OCI-LY1 (cell line): ENCODE measurements around the gene IL31.
"Not testable (repeated sequence)": the region's sequence is repeated elsewhere in the genome, so short reads cannot be mapped to it uniquely, and the experiment has no call there.

ENCODE experiments used
- H2AFZ ChIP-seq: fragments of 200-600 bp; sonication (generic), shearing (Covaris generic); 2 replicates; pipeline ENCODE4 v1.6.0; 2014; ENCODE audit warnings: antibody characterized with exemption, mild to moderate bottlenecking, low read length
- H3F3A ChIP-seq: fragments of 200-600 bp; sonication (generic), shearing (Covaris generic); 2 replicates; pipeline ENCODE4 v1.6.0; 2014; ENCODE audit warnings: mild to moderate bottlenecking, antibody characterized with exemption, low read length, moderate library complexity; ENCODE audit not compliant: insufficient read depth
- H3K27ac ChIP-seq: fragments of 200-600 bp; sonication (generic); 2 replicates; pipeline ENCODE4 v1.5.1; 2014; ENCODE audit warnings: low read length, mixed run types, mild to moderate bottlenecking, low read depth; ENCODE audit not compliant: poor library complexity, severe bottlenecking
- H3K27me3 ChIP-seq: fragments of 200-600 bp; sonication (generic); 2 replicates; pipeline ENCODE4 v1.6.0; 2014; ENCODE audit warnings: antibody characterized with exemption, mild to moderate bottlenecking, low read length, moderate library complexity; ENCODE audit not compliant: insufficient read depth
- H3K36me3 ChIP-seq: fragments of 200-600 bp; sonication (generic); 2 replicates; pipeline ENCODE4 v1.6.1; 2014; ENCODE audit warnings: mild to moderate bottlenecking, antibody characterized with exemption, low read length, moderate library complexity, mixed read lengths; ENCODE audit not compliant: insufficient read depth
- H3K4me1 ChIP-seq: fragments of 200-600 bp; sonication (generic); 2 replicates; pipeline ENCODE4 v1.5.1; 2014; ENCODE audit warnings: mild to moderate bottlenecking, low read length, moderate library complexity; ENCODE audit not compliant: insufficient read depth, severe bottlenecking
- H3K4me2 ChIP-seq: fragments of 200-600 bp; sonication (generic), shearing (Covaris generic); 2 replicates; pipeline ENCODE4 v1.6.1; 2014; ENCODE audit warnings: low read length
- H3K4me3 ChIP-seq: fragments of 200-600 bp; sonication (generic); 2 replicates; pipeline ENCODE4 v1.5.1; 2014; ENCODE audit warnings: low read length, low read depth, mild to moderate bottlenecking, mixed read lengths; ENCODE audit not compliant: poor library complexity, severe bottlenecking
- H3K79me2 ChIP-seq: fragments of 200-600 bp; shearing (Covaris generic); 2 replicates; pipeline ENCODE4 v1.6.1; 2016; ENCODE audit warnings: mixed run types, low read length, mixed read lengths; ENCODE audit not compliant: insufficient read depth
- H3K9ac ChIP-seq: fragments of 200-600 bp; sonication (generic), shearing (Covaris generic); 2 replicates; pipeline ENCODE4 v1.6.1; 2014; ENCODE audit warnings: mild to moderate bottlenecking, low read length, mixed read lengths
- H3K9me2 ChIP-seq: fragments of 200-600 bp; sonication (generic), shearing (Covaris generic); 2 replicates; pipeline ENCODE4 v1.6.1; 2014; ENCODE audit warnings: low read depth, mild to moderate bottlenecking, low read length, mixed read lengths
- H3K9me3 ChIP-seq: fragments of 200-600 bp; shearing (Covaris generic); 2 replicates; pipeline ENCODE4 v1.6.1; 2014; ENCODE audit warnings: low read length, mixed read lengths
- H4K20me1 ChIP-seq: fragments of 200-600 bp; sonication (generic), shearing (Covaris generic); 2 replicates; pipeline ENCODE4 v1.6.0; 2016; ENCODE audit warnings: mild to moderate bottlenecking, low read length; ENCODE audit not compliant: insufficient read depth
- CTCF ChIP-seq: fragments of 200-600 bp; sonication (generic), shearing (Covaris generic); IDR thresholded peaks from 2 replicates; pipeline ENCODE4 v1.5.1; 2017; ENCODE audit warnings: mild to moderate bottlenecking, antibody characterized with exemption, low read length, moderate library complexity, mixed read lengths
- EZH2 ChIP-seq: fragments of 200-600 bp; sonication (generic), shearing (Covaris generic); IDR thresholded peaks from 2 replicates; pipeline ENCODE4 v1.8.0; 2017; ENCODE audit warnings: borderline replicate concordance, mixed run types, mild to moderate bottlenecking, antibody characterized with exemption, low read length, moderate library complexity, mixed read lengths

The IL31 gene

GRCh38 chr12:122184517-122184916 lies 10.5 kb upstream of the IL31 start:
- peaks cover 3% of the 10 kb centered on the region; the same call in 1 of the 2 replicates for H3K27me3 ChIP-seq
- no peaks in the 10 kb centered on the region for H3F3A ChIP-seq
- H3K9ac ChIP-seq, result no peak overlapping the region
- no peak overlapping the region for H3K27ac ChIP-seq
- no peak overlapping the region for H3K4me3 ChIP-seq
- no peaks in the 10 kb centered on the region for H3K79me2 ChIP-seq
- H3K9me3 ChIP-seq, result no peaks in the 10 kb centered on the region
- H3K9me2 ChIP-seq, result no peaks in the 10 kb centered on the region
- H3K36me3 ChIP-seq, result no peaks in the 10 kb centered on the region
- peaks cover 23% of the 10 kb centered on the region for H3K4me1 ChIP-seq
- TF ChIP-seq CTCF (no peak), EZH2 (no peak)
- H3K4me2 ChIP-seq, result peak overlapping the region; percentile 4; the same call in 1 of the 2 replicates
- no peak overlapping the region for H2AFZ ChIP-seq
- H4K20me1 ChIP-seq, result no peaks in the 10 kb centered on the region

DNA sequence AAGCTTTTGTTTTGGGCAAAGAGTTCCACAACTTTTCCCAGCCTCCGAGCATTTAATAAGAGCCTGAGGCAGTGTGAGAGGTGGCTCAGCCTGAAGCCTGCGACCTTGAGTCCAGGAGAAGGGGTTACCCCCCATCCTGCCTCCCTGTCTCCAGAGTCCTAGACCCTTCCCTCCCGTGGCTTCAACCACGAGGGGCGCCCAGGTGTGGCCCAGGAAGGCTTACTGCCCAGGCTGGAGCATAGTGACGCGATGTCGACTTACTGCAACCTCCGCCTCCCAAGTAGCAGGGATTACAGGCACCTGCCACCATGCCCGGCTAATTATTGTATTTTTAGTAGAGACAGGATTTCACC lies 9.5 kb upstream of the IL31 start:
- Histone ChIP-seq H4K20me1 (no peaks in the 10 kb centered on the region), H3K79me2 (no peaks in the 10 kb centered on the region), H3K27ac (no peak overlapping the region), H3K9me2 (no peaks in the 10 kb centered on the region), H3K9ac (peak overlapping the region; percentile 57; the same call in 1 of the 2 replicates), H3K9me3 (no peaks in the 10 kb centered on the region), H3F3A (no peaks in the 10 kb centered on the region), H3K4me2 (peak overlapping the region; percentile 84), H2AFZ (no peak overlapping the region; the same call in 1 of the 2 replicates), H3K4me3 (peak overlapping the region; percentile 60), H3K27me3 (peaks cover 3% of the 10 kb centered on the region; the same call in 1 of the 2 replicates), H3K4me1 (peaks cover 23% of the 10 kb centered on the region), H3K36me3 (no peaks in the 10 kb centered on the region)
- no peak for TF ChIP-seq CTCF

DNA sequence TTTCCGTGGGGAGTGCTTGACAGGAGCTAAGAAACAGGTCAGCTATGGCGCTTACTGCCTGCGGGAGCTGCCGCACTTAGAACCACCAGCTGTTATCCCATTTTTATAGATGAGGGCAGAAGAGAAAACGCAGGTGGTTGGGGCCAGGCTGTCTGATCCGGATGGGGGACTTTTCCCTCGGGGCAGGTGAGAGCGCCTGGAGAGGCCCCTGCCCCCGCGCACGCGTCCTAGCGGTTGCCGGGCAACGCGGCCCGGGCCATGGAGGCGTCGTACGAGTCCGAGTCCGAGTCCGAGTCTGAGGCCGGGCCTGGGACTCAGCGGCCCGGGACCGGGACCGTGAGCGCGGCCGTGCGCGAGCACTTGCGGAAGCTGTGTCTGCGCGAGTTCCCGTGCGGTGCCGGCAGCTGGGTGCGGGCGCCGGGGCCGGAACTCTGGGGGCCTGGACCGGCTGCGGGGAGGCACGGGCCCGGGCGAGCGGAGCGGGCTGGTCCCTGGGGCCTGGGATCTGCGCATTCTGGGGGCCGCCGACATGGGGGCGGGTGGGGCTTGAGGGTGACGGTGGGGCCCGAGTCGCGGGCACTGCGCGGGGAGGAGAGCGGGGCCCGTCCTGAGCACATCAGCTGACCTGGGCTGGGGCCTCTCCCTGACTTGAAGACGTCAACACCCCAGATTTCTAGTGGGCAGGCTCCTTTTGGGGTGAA lies 9.0 kb upstream of the IL31 start, which contains the start of gene LRRC43:
LRRC43 (plus strand) TSS at position 237 of the 701 bp plus-strand sequence; CDS start at position 259, 22 bp downstream.
- TF ChIP-seq CTCF (no peak), EZH2 (no peak)
- Histone ChIP-seq H3K9me2 (no peaks in the 10 kb centered on the region), H3K79me2 (no peaks in the 10 kb centered on the region), H3K27ac (no peak within 1 kb of the TSS), H3K27me3 (0 out of 2 replicates have a peak, but pooled peaks cover 3% of the 10 kb centered on the region), H3K4me3 (peak within 1 kb of the TSS; percentile 60), H3K36me3 (no peaks in the 10 kb centered on the region), H4K20me1 (no peaks in the 10 kb centered on the region), H3K9ac (peak within 1 kb of the TSS; percentile 57; the same call in 1 of the 2 replicates), H3K4me2 (peak within 1 kb of the TSS; percentile 84), H3K9me3 (no peaks in the 10 kb centered on the region), H3K4me1 (peaks cover 23% of the 10 kb centered on the region), H2AFZ (no peak within 1 kb of the TSS; the same call in 1 of the 2 replicates), H3F3A (no peaks in the 10 kb centered on the region)

GRCh38 chr12:122176473-122176872 lies 2.5 kb upstream of the IL31 start:
- H3K79me2 ChIP-seq, H2AFZ ChIP-seq, H3K27ac ChIP-seq, H3K9me3 ChIP-seq, H3K4me3 ChIP-seq, H3K27me3 ChIP-seq, H3K36me3 ChIP-seq, H3K4me2 ChIP-seq, H4K20me1 ChIP-seq, H3F3A ChIP-seq, H3K4me1 ChIP-seq, H3K9me2 ChIP-seq, H3K9ac ChIP-seq: not testable (repeated sequence)
